ENCODE results near the gene DLGAP4.

DLGAP4 gene

DNA sequence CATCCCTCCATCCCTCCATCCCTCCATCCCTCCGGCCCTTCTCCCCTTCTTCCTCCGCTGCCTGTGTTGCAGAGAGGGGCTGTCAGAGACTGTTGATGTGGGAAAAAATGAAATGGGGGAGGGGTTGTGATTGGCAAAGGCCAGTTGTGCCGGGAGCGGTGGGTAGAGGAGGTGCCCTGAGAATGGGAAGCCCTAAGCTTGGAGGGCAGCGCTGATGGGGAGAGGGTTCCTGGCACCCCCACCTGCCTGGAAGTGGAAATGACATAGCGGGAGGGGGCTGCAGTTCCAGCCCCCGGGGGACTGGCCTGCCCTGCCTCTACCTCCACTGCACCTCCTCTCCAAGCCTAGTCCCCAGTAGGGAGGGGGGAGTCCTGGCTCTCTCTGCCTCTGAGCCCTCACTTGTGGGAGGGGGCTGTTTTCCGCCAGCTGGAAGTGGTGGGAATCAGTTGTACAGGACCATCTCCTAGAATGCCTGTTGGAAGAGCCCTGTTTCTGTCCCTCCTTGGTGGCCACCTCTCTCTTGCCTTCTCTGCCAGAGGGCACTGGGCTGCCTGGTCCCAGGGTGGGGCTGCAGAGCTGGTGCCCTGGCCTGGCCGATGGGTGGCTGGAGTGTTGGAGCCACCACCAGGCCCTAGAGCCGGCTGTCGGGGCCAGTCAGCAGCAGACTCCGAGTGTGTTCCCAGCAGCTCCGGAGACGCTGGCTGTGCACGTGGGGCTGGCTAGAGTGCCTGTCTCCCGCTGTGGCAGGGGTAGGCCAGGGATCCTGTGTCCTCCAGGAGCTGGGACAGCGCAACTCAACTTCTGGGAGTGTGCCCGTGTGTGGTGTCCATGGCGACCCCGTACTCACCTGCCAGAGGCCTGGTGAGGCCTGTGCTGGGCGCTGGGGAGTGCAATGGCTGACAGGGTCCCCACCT is 1.5 kb downstream of the DLGAP4 start:
- DNase-seq (ENCODE audit: low read depth) = no peak

DNA sequence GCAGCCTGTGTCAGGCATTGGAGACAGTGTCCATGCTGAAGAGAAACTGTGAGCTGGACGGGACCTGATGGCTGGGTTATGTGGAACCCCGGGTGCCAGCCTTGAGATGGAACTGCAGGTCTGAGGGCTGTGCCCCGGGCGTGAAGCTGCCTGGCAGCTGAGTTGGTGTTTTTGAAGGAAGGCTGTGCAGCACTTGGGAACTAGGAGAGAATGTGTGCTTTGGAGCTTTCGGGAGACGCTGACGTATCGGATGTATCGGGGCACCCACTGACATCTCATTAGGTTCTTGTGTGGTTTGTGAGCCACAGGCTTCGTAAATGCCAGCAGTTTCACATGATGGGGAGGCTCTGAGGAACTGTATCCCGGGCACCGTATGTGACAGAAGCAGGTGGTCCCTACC is 2.2 kb downstream of the DLGAP4 start:
- DNase-seq (ENCODE audit: low read depth) = no peak

DNA sequence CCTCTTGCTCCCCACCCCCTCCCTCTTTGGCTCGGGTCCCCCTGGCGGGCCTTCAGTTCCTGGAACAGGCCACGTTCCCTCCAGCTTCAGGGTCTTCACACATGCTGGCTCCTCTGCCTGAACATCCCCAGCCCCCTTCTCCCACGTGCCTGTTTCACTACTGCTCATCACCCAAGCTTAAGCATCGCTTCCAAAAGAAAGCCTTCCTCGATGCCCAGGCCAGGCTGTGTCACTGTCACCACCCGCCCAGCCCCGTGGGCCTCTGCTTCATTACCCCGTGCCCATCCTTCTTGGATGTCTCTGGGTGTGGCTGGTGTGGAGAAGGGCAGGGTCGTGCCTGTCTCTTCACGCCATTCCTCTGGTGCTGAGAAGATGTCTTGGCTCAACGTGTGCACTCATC is 2.8 kb downstream of the DLGAP4 start:
- no peak for DNase-seq (ENCODE audit: low read depth)

DNA sequence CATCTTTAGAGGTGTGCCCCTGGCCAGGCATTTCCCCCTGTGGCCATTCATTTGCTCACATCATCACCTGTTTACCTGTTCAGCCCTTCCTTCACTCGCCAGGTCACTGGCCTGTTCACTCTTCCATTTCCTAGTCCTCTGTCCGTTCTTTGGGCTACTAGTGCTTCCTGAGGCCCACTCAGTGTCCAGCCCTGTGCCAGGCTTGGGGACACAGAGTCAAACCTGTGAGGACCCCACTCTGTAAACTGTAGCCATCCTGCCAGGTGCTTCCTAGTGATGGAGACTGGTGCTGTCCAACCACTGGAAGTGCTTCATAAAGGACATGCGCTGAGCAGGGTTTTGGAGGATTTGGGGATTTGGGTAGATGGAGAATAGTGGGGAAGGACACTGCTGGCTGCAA is 3.5 kb downstream of the DLGAP4 start:
- no peak for DNase-seq (ENCODE audit: low read depth)

DNA sequence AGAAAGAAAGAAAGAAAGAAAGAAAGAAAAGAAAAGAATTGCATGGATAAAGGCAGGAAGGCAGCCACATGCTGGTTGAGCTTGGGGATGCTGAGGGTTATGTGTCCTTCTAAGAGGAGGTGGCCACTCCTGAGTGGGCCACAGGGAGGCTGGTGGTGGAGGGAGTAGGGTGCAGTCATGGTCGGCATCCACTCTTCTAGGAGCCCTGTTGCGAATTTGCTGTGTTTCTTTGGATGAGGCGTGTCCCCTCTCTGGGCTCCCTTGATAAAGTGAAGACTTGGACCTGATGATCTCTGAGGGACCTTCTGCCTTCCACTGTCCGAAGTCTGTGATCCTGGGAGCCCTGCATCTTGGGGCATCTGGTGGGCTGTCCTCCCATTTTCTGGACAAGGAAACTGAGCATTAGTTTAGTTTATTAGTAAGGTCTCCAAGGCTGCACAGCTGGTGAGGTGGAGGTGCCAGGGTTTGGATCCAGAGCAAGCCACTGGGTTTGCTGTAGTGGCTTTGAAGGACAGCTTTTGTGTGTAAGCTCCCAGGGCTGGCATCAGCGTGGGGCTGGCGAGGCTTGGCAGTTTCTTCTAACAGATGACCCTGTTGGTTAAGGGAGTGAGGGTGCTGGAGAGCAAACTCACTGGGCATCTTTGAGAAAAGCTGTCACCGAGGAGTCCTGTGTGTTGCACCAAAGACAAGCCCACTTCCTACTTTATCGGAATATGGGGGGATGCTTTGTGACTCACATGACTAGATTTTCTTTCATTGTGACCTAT is 4.3 kb downstream of the DLGAP4 start:
- no peak for DNase-seq (ENCODE audit: low read depth)

DNA sequence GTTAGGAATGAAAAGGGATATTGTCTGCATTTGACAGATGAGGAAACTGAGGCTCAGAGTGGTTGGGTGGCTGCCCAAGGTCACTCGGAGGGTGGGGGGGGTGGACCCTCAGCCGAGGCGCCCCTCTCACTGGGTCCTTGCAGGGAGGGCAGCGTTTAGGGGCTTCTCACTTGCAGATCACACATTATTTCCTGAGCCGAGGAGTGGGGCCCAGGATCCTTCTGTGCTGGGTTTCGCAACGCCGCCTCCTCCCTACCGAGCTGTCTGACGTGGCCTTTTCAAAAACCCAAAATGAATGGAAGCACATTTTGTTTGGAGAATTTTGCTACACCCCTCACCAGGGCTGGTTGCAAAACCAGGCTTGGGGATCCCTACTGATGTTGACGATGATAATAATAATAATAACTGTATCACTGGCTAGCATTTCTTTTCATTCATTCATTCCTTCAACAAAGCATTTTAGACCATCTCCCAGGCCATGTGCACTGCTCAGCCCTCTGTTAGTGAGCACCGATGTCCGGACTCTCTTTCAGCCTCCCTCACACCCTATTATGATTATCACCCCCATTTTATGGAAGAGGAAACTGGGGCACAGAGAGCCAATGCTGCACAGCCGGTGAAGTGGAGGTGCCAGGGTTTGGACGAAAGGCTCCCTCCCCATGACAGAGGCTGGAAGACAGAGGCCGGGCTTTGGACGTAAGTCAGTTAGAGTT is 5.2 kb downstream of the DLGAP4 start:
- no peak for DNase-seq (ENCODE audit: low read depth)

DNA sequence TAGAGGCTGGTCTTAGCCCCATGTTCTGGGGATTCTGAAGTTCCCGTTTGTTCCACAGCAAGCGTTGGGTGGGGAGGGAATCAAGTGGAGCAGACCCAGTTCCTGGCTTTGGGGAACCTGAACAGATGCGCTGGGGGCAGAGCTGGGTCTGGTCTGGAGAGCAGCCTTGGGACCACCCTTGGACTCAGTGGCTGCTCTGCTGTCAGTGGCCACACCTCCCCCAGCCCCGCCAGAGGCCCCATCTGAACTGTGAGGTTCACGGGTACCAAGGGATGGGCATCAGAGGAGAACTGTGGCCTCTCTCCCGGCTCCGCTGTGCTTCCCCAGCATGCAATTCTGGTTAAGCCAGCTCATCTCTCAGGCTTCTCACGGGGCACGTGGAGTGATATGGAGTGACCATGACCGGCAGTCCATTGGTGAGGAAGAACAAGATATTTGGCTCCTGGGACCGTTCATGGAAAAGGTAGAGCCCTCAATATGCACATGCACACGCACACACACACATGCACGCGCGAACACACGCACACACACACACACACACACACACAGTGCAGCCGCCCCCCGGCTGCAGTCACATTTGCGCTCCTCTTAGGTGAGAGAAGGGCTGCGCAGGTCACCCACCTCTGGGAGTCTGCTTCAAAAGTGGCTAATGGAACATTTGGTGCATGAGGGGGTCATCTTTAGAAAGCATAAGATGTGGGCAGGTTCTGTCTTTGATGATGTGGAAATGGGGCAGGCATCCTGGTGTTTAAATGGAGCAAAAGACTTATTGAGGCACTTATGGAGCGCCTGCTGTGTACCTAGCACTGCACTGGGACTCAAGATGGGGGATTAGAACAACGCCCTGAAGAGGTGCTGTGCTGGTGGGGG is 6.0 kb downstream of the DLGAP4 start:
- DNase-seq (ENCODE audit: low read depth) = no peak

DNA sequence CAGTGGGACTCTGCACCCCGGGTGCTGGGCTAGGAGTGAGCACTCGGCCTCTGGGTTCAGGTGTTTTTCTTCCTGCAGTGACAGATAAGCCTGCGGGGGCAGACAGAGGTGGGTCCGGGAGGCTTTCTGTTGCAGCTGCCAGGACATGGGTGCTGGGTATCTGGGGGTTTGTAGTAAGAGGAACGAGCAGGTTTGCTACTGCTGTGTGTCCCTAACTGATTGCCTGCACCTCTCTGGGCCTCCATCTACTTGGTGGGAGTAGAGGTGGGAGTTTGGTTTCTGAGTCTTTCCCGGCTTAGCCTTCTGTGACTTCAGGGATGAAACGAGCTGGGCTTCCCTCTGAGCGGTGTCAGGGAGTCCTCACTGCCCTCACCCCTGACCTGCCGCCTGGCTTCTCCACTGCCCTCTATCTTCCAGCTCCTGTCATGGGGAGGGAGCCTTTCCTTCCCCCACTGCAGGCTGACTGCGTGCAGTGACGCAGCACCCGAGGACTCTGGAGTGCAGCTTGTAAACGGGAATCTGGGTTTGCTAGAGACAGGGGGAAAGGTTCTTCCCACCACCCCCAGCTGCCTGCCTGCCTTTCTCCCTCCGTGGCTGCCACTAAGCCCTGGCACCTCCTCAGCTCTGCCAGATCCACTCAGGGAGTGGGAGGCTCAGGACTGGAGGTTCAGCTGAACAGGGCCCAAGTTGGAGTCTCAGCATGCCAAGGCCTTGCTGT is 6.7 kb downstream of the DLGAP4 start:
- no peak for DNase-seq (ENCODE audit: low read depth)

DNA sequence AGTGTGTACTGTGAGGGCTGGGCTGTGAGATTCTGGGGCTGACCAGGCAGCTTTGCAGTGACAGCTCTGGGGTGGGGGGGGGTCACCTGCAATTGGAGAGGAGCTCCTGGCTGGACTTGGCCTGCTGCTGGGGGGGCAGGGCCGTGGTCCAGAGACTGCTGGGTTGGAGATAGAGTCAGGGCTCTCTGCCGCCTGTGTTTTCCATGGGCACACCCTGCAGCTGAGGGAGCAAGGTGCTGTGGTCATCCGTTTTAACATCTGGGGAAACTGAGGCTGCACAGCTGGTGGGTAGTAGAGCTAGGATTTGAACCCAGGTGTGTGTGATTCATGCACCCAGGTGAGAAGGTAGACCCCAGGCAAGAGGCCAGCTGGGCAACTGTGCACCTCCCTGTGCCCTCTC is 7.3 kb downstream of the DLGAP4 start:
- no peak for DNase-seq (ENCODE audit: low read depth)

DNA sequence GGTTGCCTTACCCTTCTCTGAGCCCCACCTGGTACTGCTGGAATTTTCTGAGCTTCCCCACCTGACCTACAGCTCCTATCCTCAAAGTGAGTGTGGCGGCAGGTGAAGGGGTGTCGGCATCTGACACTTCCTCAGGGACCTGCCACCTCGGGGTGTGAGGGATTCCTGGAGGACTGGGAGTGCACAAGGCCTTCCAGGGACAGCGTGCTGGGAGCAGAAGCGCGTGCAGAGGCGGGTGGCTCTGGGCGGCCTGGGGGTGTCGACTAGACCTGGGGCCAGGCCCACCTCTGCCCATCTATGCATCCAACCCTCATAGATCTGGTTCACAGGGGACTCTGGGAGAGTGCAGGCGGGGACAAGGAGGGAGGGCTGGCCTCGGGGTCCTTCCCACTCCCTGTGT is 7.8 kb downstream of the DLGAP4 start:
- DNase-seq (ENCODE audit: low read depth) = no peak

DNA sequence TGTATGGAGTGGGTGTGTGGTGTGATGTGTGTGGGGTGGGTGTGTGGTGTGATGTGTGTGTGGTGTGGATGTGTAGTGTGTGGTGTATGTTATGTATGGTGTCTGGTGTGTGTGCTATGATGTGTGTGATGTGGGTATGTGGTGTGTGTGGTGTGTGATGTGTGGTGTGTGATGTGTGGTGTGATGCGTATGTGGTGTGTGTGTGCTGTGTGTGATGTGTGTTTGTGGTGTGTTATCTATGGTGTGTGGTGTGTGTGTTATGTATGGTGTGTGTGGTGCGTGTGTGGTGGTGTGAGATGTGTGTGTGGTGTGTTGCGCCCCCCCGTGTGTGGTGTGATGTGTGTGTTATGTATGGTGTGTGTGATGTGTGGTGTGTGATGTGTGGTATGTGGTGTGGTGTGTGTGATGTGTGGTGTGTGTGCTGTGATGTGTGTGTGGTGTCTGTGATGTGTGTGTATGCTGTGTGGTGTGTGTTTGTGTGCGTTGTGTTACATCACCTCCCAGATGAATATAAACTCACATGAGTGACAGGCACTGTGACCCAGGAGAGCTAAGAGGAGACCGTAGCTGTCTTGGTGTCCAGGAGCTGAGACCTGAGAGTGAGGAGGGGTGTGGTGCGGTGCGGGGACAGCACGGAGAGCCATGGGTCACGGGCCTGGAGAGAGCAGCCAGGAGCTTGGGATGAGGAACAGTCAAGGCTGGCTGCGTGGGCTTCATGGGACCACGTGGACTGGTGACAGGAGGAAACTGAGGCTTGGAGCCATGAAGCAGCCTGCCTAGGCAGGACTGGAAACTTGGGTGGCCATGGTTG is 8.8 kb downstream of the DLGAP4 start:
- no peak for DNase-seq (ENCODE audit: low read depth)

DNA sequence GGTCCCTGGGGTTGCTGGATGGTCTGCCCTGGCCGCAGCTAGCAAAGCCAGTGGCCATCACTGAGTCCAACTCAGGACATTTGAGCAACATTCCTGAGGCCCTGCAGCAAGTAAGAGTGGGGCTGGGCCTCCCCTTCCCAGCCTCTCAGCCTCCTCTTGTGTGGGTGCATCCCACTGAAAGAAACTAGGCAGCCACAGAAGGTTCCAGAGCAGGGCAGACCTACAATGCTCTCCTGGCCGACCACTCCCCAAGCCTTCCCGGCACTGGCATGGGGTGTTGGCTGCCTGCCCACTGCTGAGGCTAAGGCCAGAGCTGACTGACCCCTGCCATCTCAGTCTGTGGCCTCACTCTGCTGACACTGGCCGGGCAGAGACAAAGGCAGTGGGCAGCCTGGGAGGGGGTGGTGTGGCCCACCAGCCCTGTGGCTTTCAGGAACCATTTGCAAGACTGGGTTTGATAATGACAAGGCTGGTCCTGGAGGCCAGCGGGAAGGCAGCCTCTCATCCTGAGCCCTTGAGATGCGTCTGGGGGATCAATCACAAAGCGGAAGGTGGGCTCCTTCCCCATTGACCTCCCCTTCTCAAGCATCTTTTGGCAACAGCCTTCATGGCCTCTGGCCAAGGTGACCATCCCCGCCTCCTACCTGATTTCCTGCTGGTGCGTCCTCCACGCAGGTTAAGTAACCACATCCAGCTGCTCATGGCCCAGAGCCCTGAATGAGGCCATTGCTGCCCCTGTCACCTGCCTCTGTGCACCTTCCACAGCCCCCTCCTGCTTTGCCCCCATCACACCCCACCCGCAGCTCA is 9.6 kb downstream of the DLGAP4 start:
- no peak for DNase-seq (ENCODE audit: low read depth)

DNA sequence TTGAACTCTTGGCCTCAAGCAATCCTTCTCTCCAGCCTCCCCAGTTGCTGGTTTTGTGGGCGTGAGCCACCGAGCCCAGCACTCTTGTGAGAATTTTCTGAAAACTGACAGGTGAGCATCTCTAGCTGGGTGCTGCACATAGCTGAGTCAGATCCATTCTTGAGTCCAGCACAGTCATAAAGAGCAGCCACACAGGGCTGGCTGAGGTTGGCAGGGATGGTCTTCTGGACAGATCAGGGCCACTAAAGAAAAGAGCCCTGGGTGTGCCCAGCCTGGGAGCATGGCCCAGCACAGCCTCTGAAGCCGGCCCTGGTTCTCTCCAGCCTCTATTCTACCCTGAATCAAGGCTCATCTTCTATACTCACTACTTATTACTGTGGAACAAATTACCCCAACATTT is 11.5 kb downstream of the DLGAP4 start:
- DNase-seq (ENCODE audit: low read depth) = no peak

DNA sequence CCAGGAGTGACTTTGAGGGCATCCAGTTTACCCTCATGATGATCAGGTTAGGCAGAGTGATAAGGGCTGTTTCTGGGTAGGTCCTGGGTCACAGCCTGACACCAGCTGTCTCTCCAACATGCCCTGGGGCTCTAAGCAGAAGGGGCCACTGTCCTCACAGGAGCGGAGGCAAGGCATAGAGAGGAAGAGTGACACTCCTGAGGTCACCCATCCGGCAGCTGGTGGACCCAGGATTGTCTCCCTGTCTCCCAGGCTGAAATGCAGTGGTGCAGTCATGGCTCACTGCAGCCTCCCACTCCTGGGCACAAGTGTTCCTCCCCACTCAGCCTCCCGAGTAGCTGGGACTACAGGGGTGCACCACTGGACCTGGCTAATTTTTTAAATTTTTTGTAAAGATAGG is 12.0 kb downstream of the DLGAP4 start:
- no peak for DNase-seq (ENCODE audit: low read depth)

DNA sequence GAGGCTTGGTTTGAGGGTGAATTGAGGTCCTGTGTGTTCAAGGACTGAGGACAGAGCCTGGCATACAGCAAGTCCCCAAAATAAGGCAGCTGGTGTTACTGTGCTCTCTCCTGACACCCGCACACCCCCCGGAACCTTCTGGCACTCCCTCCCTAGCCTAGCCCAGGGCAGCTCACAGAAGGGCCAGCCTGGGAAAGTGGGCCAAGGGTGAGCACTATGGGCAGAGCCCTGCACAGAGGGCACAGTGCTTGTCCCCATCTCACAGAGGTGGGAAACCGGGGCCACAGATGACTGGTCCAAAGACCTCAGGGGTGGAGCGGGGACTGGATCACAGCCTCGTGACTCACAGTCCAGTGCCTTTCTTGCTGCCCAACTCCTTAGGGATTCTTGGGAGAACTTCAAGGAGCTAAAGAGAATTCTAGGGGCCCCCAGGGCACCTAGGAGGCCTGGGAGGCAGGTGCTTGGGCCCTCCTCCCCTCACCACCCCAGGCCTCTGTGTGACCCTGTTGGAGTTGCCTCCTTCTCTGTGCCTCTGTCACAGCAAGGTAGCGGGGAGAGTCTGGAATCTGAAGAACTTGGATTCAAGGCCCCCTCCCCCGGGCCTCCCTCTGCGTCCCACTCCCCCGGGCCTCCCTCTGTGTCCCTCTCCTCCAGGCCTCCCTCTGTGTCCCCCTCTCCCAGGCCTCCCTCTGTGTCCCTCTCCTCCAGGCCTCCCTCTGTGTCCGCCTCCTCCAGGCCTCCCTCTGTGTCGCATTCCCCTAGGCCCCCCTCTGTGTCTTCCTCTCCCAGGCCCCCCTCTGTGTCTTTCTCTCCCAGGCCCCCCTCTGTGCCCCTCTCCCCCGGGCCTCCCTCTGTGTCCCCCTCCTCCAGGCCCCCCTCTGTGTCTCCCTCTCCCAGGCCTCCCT is 13.5 kb downstream of the DLGAP4 start:
- no peak for DNase-seq (ENCODE audit: low read depth)

DNA sequence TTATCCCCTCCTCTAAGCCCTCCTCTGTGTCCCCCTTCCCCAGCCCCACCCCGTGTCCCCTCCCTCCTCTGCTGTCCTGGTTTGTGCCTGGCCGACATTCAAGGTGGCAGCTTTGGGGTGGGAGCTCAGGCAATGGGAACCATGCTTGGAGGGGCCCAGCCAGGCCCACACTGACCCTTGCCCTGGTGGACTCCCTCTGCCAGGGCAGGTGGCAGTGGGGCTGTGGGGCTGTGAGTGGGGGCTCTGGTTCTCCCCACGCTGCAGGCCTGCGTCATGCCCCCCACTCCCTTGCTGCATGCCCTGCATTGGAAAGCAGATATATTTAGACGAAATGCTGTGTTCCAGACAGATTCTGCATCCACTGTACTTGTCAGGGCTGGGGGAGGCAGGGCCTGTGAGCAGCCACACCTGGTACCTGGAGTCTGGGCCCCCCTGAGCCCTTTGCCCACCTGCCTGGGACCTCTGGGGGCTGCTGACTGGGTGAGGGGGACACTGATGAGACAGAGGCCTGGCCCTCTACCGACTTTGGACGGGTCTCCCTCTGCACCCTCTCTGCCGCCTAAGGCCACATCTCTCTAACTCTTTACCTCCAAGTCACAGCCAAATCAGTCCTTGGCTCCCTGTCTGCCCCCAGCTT is 14.2 kb downstream of the DLGAP4 start:
- DNase-seq (ENCODE audit: low read depth) = no peak

DNA sequence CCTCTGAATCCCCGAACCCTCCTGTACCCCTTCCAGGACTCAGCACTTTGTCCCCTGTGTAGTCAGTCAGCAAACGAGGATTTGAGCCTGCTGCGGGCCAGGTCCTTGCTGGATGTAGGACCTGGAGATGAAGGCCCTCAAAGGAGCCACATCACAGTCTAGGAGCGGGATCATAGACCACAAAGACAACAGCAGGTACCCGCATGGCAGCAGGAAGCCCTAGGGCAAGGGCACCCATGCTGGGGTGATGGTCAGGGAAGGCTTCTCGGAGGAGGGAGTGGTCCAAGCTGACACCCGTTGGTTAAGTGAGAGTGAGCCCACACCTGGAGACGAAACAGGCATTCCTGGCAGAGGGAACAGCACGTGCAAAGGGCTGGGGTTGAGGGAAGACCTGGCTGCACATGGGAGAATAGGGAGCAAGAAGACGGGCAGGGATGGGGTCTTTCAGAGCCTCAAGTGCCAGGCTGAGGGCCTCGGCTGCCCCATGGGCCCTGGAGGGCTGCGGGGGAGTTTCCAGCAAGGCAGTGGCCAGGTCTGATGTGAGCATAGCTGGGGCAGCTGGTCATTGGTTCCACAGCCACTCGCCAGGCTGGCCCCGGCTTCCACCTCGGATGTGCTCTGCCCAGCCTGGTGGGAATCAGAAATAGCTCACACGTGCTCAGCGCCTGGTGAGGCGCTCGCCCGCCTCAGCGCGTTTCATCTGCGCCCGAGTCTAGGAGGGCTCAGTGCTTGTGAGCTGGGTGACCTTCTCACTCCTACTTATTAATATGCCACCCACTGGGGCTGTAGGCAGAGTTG is 15.0 kb downstream of the DLGAP4 start:
- DNase-seq (ENCODE audit: low read depth) = no peak
